HCT116 (cell line): ENCODE results near the gene NELL1. TPM values are rescaled to one million over a fixed set of nuclear protein-coding genes. Genes with fewer than 3 reads are reported as not detected.

Source experiments
- ATAC-seq: fragments of 200-7000 bp; cut with Tn5 transposase; 2 replicates; pipeline ENCODE4 v1.9.1; 2020; ENCODE audit warnings: mild to moderate bottlenecking, moderate library complexity
- BruUV-seq: library from RNA; stranded (reverse); fragments of 400-500 nt; replicated peaks from 2 replicates; lab custom pipeline; 2021; lab: Mats Ljungman, UMichigan
- CTCF ChIA-PET: fragments of 300-600 bp; sonication (Branson Sonifier 250); formaldehyde crosslinking; loops from one replicate; lab custom pipeline; 2021; ENCODE audit warnings: antibody characterized with exemption; lab: Charles Lee
- POLR2A ChIA-PET: fragments of 300-600, 350-600 bp; sonication (Branson Sonifier 250); formaldehyde crosslinking; loops from one replicate; lab custom pipeline; 2021; ENCODE audit warnings: antibody characterized with exemption; lab: Charles Lee
- RAD21 ChIA-PET, 2 experiments: fragments of 300-600 bp; sonication (Branson Sonifier 250); formaldehyde crosslinking; loops; one replicate each; lab custom pipeline; 2023; ENCODE audit warnings: low total read pairs in 2 of 2; ENCODE audit not compliant: uncharacterized antibody in 2 of 2, unreplicated experiment in 2 of 2, low non-redundant PET in 1 of 2; lab: Charles Lee
- DNase-seq: peaks from one replicate; pipeline ENCODE4 v3.0.0-alpha.2; 2010; ENCODE audit warnings: low read depth, low spot score
- H2AFZ ChIP-seq: fragments of 200-600 bp; shearing (Covaris generic), sonication (generic); 2 replicates; pipeline ENCODE4 v1.6.1; 2017; ENCODE audit warnings: low read depth, mixed run types, mixed read lengths, antibody characterized with exemption, low read length; ENCODE audit not compliant: poor library complexity, severe bottlenecking
- H3K27ac ChIP-seq: 2 replicates; pipeline ENCODE4 v1.5.1; 2012; ENCODE audit warnings: low read depth, low read length
- H3K27me3 ChIP-seq: fragments of 200-600 bp; sonication (generic); 2 replicates; pipeline ENCODE4 v1.6.1; 2016; ENCODE audit warnings: mixed run types, low read length, mixed read lengths; ENCODE audit not compliant: insufficient read depth
- H3K36me3 ChIP-seq, 2 experiments: fragments of 200-500 bp in 1 of 2; fragments of 200-600 bp in 1 of 2; sonication (Bioruptor generic) in 1 of 2; sonication (generic) in 1 of 2; 2 replicates each; pipeline versions ENCODE4 v1.5.1 to v1.6.1; 2014 to 2016; ENCODE audit warnings: low read length in 2 of 2, inconsistent platforms in 1 of 2, mixed read lengths in 1 of 2, mixed run types in 1 of 2; ENCODE audit not compliant: insufficient read depth in 2 of 2, control insufficient read depth in 1 of 2
- H3K4me1 ChIP-seq, 2 experiments: fragments of 200-600 bp in 1 of 2; sonication (generic) in 1 of 2; 2 replicates each; pipeline versions ENCODE4 v1.5.1 to v1.6.1; 2012 to 2017; ENCODE audit warnings: low read length in 2 of 2, inconsistent platforms in 1 of 2, mild to moderate bottlenecking in 1 of 2, mixed read lengths in 1 of 2, mixed run types in 1 of 2, moderate library complexity in 1 of 2; ENCODE audit not compliant: insufficient read depth in 2 of 2, control insufficient read depth in 1 of 2
- H3K4me2 ChIP-seq: fragments of 200-600 bp; sonication (generic); 2 replicates; pipeline ENCODE4 v1.6.1; 2017; ENCODE audit warnings: mixed run types, low read length, mixed read lengths
- H3K4me3 ChIP-seq, 2 experiments: fragments of 200-600 bp in 1 of 2; sonication (generic) in 1 of 2; replicated peaks in 1 of 2; 2 replicates each; pipeline ENCODE4 v1.5.1; 2011 to 2016; ENCODE audit warnings: low read length in 2 of 2, control low read depth in 1 of 2, low read depth in 1 of 2, mild to moderate bottlenecking in 1 of 2, mixed read lengths in 1 of 2, mixed run types in 1 of 2
- H3K79me2 ChIP-seq: fragments of 200-600 bp; sonication (generic); 2 replicates; pipeline ENCODE4 v1.6.1; 2017; ENCODE audit warnings: mild to moderate bottlenecking, mixed run types, low read length, moderate library complexity, mixed read lengths; ENCODE audit not compliant: insufficient read depth
- H3K9ac ChIP-seq: fragments of 200-600 bp; sonication (generic); 2 replicates; pipeline ENCODE4 v1.6.1; 2016; ENCODE audit warnings: low read length, mixed read lengths
- H3K9me2 ChIP-seq: fragments of 200-600 bp; sonication (generic), shearing (Covaris generic); 2 replicates; pipeline ENCODE4 v1.6.1; 2017; ENCODE audit warnings: mixed run types, mild to moderate bottlenecking, moderate library complexity; ENCODE audit not compliant: insufficient read depth
- H3K9me3 ChIP-seq, 2 experiments: fragments of 200-500 bp in 1 of 2; fragments of 200-600 bp in 1 of 2; sonication (Bioruptor generic) in 1 of 2; sonication (generic) in 1 of 2; 2 replicates each; pipeline ENCODE4 v1.6.1; 2014 to 2017; ENCODE audit warnings: low read length in 2 of 2, mixed read lengths in 2 of 2, inconsistent platforms in 1 of 2, low read depth in 1 of 2, mild to moderate bottlenecking in 1 of 2, mixed run types in 1 of 2, moderate library complexity in 1 of 2; ENCODE audit not compliant: control insufficient read depth in 1 of 2, insufficient read depth in 1 of 2
- H4K20me1 ChIP-seq: fragments of 200-600 bp; sonication (generic), shearing (Covaris generic); 2 replicates; pipeline ENCODE4 v1.6.1; 2017; ENCODE audit warnings: mixed run types, mild to moderate bottlenecking, moderate library complexity; ENCODE audit not compliant: insufficient read depth
- CTCF ChIP-seq, 3 experiments: fragments of 200-600 bp in 1 of 3; sonication (generic) in 1 of 3; IDR thresholded peaks in 2 of 3; conservative IDR thresholded peaks in 1 of 3; 2 replicates each; pipeline ENCODE4 v1.5.1; 2012 to 2017; ENCODE audit warnings: low read depth in 2 of 3, low read length in 2 of 3, antibody characterized with exemption in 1 of 3, borderline replicate concordance in 1 of 3, control low read depth in 1 of 3, mild to moderate bottlenecking in 1 of 3, mixed read lengths in 1 of 3, mixed run types in 1 of 3, moderate library complexity in 1 of 3; ENCODE audit not compliant: insufficient read depth in 1 of 3
- EGR1 ChIP-seq: IDR thresholded peaks from 2 replicates; pipeline ENCODE4 v1.6.1; 2012; ENCODE audit warnings: low read depth
- ELF1 ChIP-seq: IDR thresholded peaks from 2 replicates; pipeline ENCODE4 v1.6.1; 2012; ENCODE audit warnings: low read depth, borderline replicate concordance
- EZH2phosphoT487 ChIP-seq: fragments of 200-600 bp; IDR thresholded peaks from 2 replicates; pipeline ENCODE4 v1.6.1; 2018; ENCODE audit warnings: antibody characterized with exemption, borderline replicate concordance
- JUND ChIP-seq: IDR thresholded peaks from 2 replicates; pipeline ENCODE4 v1.6.1; 2012
- POLR2A ChIP-seq: IDR thresholded peaks from 2 replicates; pipeline ENCODE4 v1.7.0; 2011; ENCODE audit warnings: borderline replicate concordance; ENCODE audit not compliant: insufficient read depth, insufficient read length; ENCODE audit errors: extremely low read depth
- POLR2AphosphoS5 ChIP-seq: IDR thresholded peaks from 2 replicates; pipeline ENCODE4 v1.6.1; 2011; ENCODE audit warnings: mild to moderate bottlenecking, low read depth, low read length, moderate library complexity
- SRF ChIP-seq: IDR thresholded peaks from 2 replicates; pipeline ENCODE4 v1.6.1; 2012; ENCODE audit warnings: low read depth
- TCF7L2 ChIP-seq: IDR thresholded peaks from 2 replicates; pipeline ENCODE4 v1.7.0; 2011; ENCODE audit warnings: borderline replicate concordance, inconsistent platforms; ENCODE audit not compliant: insufficient read depth, insufficient read length; ENCODE audit errors: extremely low read depth
- YY1 ChIP-seq: IDR thresholded peaks from 2 replicates; pipeline ENCODE4 v1.6.1; 2011; ENCODE audit warnings: low read length, low read depth, moderate library complexity, mild to moderate bottlenecking; ENCODE audit not compliant: insufficient replicate concordance; ENCODE audit errors: extremely low read depth
- ZNF274 ChIP-seq: fragments of 200-500 bp; sonication (Bioruptor generic); IDR thresholded peaks from 2 replicates; pipeline ENCODE4 v1.6.1; 2014; ENCODE audit warnings: mild to moderate bottlenecking, low read depth, low read length, inconsistent platforms
- intact Hi-C: fragments of 100-400 bp; cut with micrococcal nuclease; formaldehyde crosslinking; loops from 2 replicates; pipeline ENCODE4 v1.10.0; 2022
- total RNA-seq: library from RNA; stranded (reverse); gene quantifications from one replicate; pipeline ENCODE4 v1.2.1, GENCODE V29; 2021; ENCODE audit not compliant: unreplicated experiment

The NELL1 gene
- total RNA-seq, 1 experiment from 2014 or later: not detected

GRCh38 chr11:20931029-20931428 lies 261.6 kb downstream of the NELL1 start:
- H3K4me2 ChIP-seq: no peak overlapping the region
- no peaks in the 10 kb centered on the region for H4K20me1 ChIP-seq
- H3K27me3 ChIP-seq: no peaks in the 10 kb centered on the region
- intact Hi-C loops: no loop called here
- DNase-seq: no peak
- H3K36me3 ChIP-seq: no peaks in the 10 kb centered on the region
- CTCF ChIA-PET: no interaction called here
- no peak overlapping the region for H2AFZ ChIP-seq
- no peaks in the 10 kb centered on the region; a peak in 2 of 4 replicates for H3K9me3 ChIP-seq
- no peak overlapping the region for H3K27ac ChIP-seq
- no peaks in the 10 kb centered on the region for H3K4me1 ChIP-seq
- H3K9me2 ChIP-seq: no peaks in the 10 kb centered on the region
- no peak overlapping the region for H3K4me3 ChIP-seq
- TF ChIP-seq EGR1 (no peak), EZH2phosphoT487 (no peak), POLR2AphosphoS5 (no peak), POLR2A (no peak), SRF (no peak), ZNF274 (no peak), CTCF (IDR thresholded peaks at IDR 0.05 in 2 of 3, conservative IDR thresholded peaks at IDR 0.05 in 1 of 3; ENCODE audit: borderline replicate concordance in 1 of 3, insufficient read depth in 1 of 3, low read depth in 2 of 3, low read length in 2 of 3) (no peak), YY1 (no peak), TCF7L2 (no peak), ELF1 (no peak), JUND (no peak)
- no peak for ATAC-seq
- POLR2A ChIA-PET: no interaction called here
- no TSS peak for BruUV-seq
- no peak overlapping the region for H3K9ac ChIP-seq
- no peaks in the 10 kb centered on the region for H3K79me2 ChIP-seq
- RAD21 ChIA-PET: no interaction called here
